H9 (cell line): ENCODE measurements around the gene CHCHD6. TPM values are rescaled to one million over a fixed set of nuclear protein-coding genes. Genes with fewer than 3 reads are reported as not detected.

Experiments used
- DNase-seq: peaks from one replicate; pipeline ENCODE4 v3.0.0-alpha.2; 2017
- H2AFZ ChIP-seq: one replicate; pipeline ENCODE4 v1.6.1; 2013; ENCODE audit warnings: mild to moderate bottlenecking, low read length, control low read depth, moderate library complexity
- H2AK5ac ChIP-seq: 2 replicates; pipeline ENCODE4 v1.6.1; 2013; ENCODE audit warnings: low read length, control low read depth, mixed read lengths; ENCODE audit not compliant: insufficient read length
- H2BK120ac ChIP-seq: one replicate; pipeline ENCODE4 v1.6.1; 2013; ENCODE audit warnings: low read depth, mild to moderate bottlenecking, low read length, control low read depth, inconsistent platforms; ENCODE audit not compliant: poor library complexity, severe bottlenecking
- H2BK12ac ChIP-seq: 2 replicates; pipeline ENCODE4 v1.6.1; 2013; ENCODE audit warnings: low read length, control low read depth, mixed read lengths, low read depth; ENCODE audit not compliant: insufficient read length
- H2BK15ac ChIP-seq: 2 replicates; pipeline ENCODE4 v1.6.1; 2013; ENCODE audit warnings: low read depth, low read length, control low read depth
- H2BK20ac ChIP-seq: one replicate; pipeline ENCODE4 v1.6.1; 2013; ENCODE audit warnings: low read depth, mild to moderate bottlenecking, low read length, control low read depth, inconsistent platforms; ENCODE audit not compliant: poor library complexity, severe bottlenecking
- H2BK5ac ChIP-seq: 2 replicates; pipeline ENCODE4 v1.6.1; 2013; ENCODE audit warnings: low read length, control low read depth, mixed read lengths; ENCODE audit not compliant: insufficient read length
- H3K14ac ChIP-seq: 2 replicates; pipeline ENCODE4 v1.6.1; 2013; ENCODE audit warnings: low read length, control low read depth; ENCODE audit not compliant: insufficient read depth
- H3K18ac ChIP-seq: 2 replicates; pipeline ENCODE4 v1.6.1; 2013; ENCODE audit warnings: low read depth, mild to moderate bottlenecking, mixed read lengths, low read length, control low read depth; ENCODE audit not compliant: insufficient read length
- H3K23ac ChIP-seq: 2 replicates; pipeline ENCODE4 v1.6.1; 2013; ENCODE audit warnings: low read length, control low read depth, mixed read lengths, low read depth; ENCODE audit not compliant: insufficient read length
- H3K23me2 ChIP-seq: 2 replicates; pipeline ENCODE4 v1.6.1; 2013; ENCODE audit warnings: low read depth, mild to moderate bottlenecking, mixed read lengths, low read length, control low read depth; ENCODE audit not compliant: insufficient read length, poor library complexity, severe bottlenecking
- H3K27ac ChIP-seq: 2 replicates; pipeline ENCODE4 v1.5.1; 2013; ENCODE audit warnings: low read length, control low read depth, mixed read lengths, low read depth; ENCODE audit not compliant: insufficient read length
- H3K27me3 ChIP-seq: 2 replicates; pipeline ENCODE4 v1.6.1; 2013; ENCODE audit warnings: low read length, control low read depth, inconsistent platforms; ENCODE audit not compliant: insufficient read depth
- H3K4ac ChIP-seq: 2 replicates; pipeline ENCODE4 v1.6.1; 2013; ENCODE audit warnings: low read depth, mild to moderate bottlenecking, control low read depth, inconsistent platforms, low read length, moderate library complexity
- H3K4me1 ChIP-seq: 2 replicates; pipeline ENCODE4 v1.6.1; 2013; ENCODE audit warnings: low read length, control low read depth, inconsistent platforms; ENCODE audit not compliant: insufficient read depth
- H3K4me2 ChIP-seq: 2 replicates; pipeline ENCODE4 v1.6.1; 2013; ENCODE audit warnings: low read length, control low read depth, mixed read lengths; ENCODE audit not compliant: insufficient read length, insufficient read depth
- H3K56ac ChIP-seq: 2 replicates; pipeline ENCODE4 v1.6.1; 2013; ENCODE audit warnings: low read depth, mild to moderate bottlenecking, mixed read lengths, low read length, control low read depth; ENCODE audit not compliant: insufficient read length
- H3K79me1 ChIP-seq: 2 replicates; pipeline ENCODE4 v1.6.1; 2013; ENCODE audit warnings: low read depth, mild to moderate bottlenecking, moderate library complexity, low read length, control low read depth, inconsistent platforms; ENCODE audit not compliant: insufficient read depth, poor library complexity, severe bottlenecking
- H3K79me2 ChIP-seq: 2 replicates; pipeline ENCODE4 v1.6.1; 2013; ENCODE audit warnings: low read length, control low read depth, inconsistent platforms; ENCODE audit not compliant: insufficient read depth
- H3K9ac ChIP-seq: 2 replicates; pipeline ENCODE4 v1.6.1; 2013; ENCODE audit warnings: low read length, control low read depth, mixed read lengths; ENCODE audit not compliant: insufficient read length; ENCODE audit errors: extremely low read depth
- H3K9me3 ChIP-seq: one replicate; pipeline ENCODE4 v1.6.1; 2013; ENCODE audit warnings: low read depth, low read length, inconsistent platforms; ENCODE audit not compliant: control insufficient read depth
- H3T11ph ChIP-seq: one replicate; pipeline ENCODE4 v1.6.1; 2013; ENCODE audit warnings: mild to moderate bottlenecking, low read length, control low read depth, inconsistent platforms
- H4K20me1 ChIP-seq: one replicate; pipeline ENCODE4 v1.6.1; 2013; ENCODE audit not compliant: control insufficient read depth, insufficient read length, insufficient read depth
- H4K5ac ChIP-seq: 2 replicates; pipeline ENCODE4 v1.6.1; 2013; ENCODE audit warnings: low read depth, mild to moderate bottlenecking, mixed read lengths, low read length, control low read depth; ENCODE audit not compliant: insufficient read length
- H4K8ac ChIP-seq: replicated peaks from 2 replicates; pipeline ENCODE4 v1.6.1; 2013; ENCODE audit warnings: low read length, control low read depth, mixed read lengths, low read depth; ENCODE audit not compliant: insufficient read length
- H4K91ac ChIP-seq: 2 replicates; pipeline ENCODE4 v1.6.1; 2013; ENCODE audit warnings: low read depth, mild to moderate bottlenecking, moderate library complexity, mixed read lengths, low read length, control low read depth; ENCODE audit not compliant: insufficient read length
- H3K27ac Mint-ChIP-seq, 3 experiments: 2 replicates in 2 of 3; 3 replicates in 1 of 3; pipeline ENCODE4 v1.8.0; 2020 to 2021; ENCODE audit warnings: mixed read lengths in 3 of 3, mild to moderate bottlenecking in 1 of 3, moderate library complexity in 1 of 3
- H3K27me3 Mint-ChIP-seq: 2 replicates; pipeline ENCODE4 v1.8.0; 2021; ENCODE audit warnings: low read depth, mild to moderate bottlenecking, moderate library complexity, mixed read lengths
- H3K36me3 Mint-ChIP-seq, 3 experiments: 2 replicates in 2 of 3; 3 replicates in 1 of 3; pipeline ENCODE4 v1.8.0; 2020 to 2021; ENCODE audit warnings: low read depth in 3 of 3, mixed read lengths in 3 of 3; ENCODE audit not compliant: insufficient read depth in 1 of 3
- H3K4me1 Mint-ChIP-seq, 2 experiments: 2 replicates each; pipeline ENCODE4 v1.8.0; 2020; ENCODE audit warnings: mixed read lengths in 2 of 2
- H3K4me3 Mint-ChIP-seq, 2 experiments: 2 replicates in 1 of 2; 3 replicates in 1 of 2; pipeline ENCODE4 v1.8.0; 2020 to 2021; ENCODE audit warnings: mild to moderate bottlenecking in 2 of 2, mixed read lengths in 2 of 2, moderate library complexity in 1 of 2
- H3K9me3 Mint-ChIP-seq, 2 experiments: 2 replicates in 1 of 2; 3 replicates in 1 of 2; pipeline ENCODE4 v1.8.0; 2020; ENCODE audit warnings: mild to moderate bottlenecking in 2 of 2, mixed read lengths in 2 of 2, moderate library complexity in 1 of 2
- WGBS: extraction: QIAGEN DNeasy Blood & Tissue Kit; methylation state at CpG from one replicate; pipeline ENCODE4 v1.1.7; 2013; ENCODE audit warnings: missing lambda C conversion rate, low lambda C conversion rate, mixed read lengths; ENCODE audit not compliant: insufficient read length; ENCODE audit errors: extremely low coverage; 5-methylcytosine and 5-hydroxymethylcytosine counted together
- total RNA-seq: library from RNA; stranded (reverse); gene quantifications from 2 replicates; pipeline ENCODE4 v1.2.1, GENCODE V29; 2021
- TF ChIP-seq, protein P1 (sequence below): fragments of 200-600 bp; sonication (generic); conservative IDR thresholded peaks from 3 replicates; pipeline ENCODE4 v1.8.0; 2021; ENCODE audit warnings: antibody characterized with exemption, mild to moderate bottlenecking

CHCHD6 gene
- total RNA-seq, 1 experiment from 2014 or later: 34.2 TPM

DNA sequence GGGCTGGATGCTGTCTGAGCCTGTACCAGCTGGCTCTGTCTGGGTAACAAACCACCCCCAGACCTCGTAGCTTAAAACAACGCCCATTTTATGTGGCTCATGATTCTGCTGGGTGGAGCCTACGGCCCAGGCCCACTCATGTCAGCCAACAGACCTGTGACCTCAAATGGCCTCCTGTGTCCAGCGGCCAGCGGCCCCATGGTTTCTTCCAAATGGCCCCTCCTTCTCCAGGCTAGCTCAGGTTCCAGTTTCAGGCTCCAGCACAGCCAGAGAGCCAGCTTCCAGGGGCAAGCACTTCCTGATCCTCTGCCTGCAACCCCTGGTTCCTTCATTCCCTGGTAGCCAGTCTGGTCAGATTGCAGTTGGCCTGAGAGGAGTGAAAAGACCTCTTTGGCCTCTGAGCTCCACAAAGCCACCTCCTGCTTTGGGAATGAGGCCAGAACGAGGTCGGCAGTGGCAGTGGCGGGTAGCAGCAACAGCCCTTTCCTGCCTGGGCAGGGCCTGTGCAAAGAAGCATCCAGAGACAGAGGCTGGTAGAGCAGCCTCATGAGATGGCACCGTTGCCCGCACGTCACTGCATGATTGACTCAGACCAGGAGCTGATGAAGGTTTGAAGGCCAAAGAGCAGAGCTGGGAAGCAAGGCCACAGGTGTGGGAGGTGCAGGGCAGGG is 257.9 kb downstream of the CHCHD6 start:
- no peak overlapping the region for H2AK5ac ChIP-seq
- no peak overlapping the region for H3K4me3 Mint-ChIP-seq
- H3K4me2 ChIP-seq: no peak overlapping the region
- H3K23me2 ChIP-seq: no peaks in the 10 kb centered on the region
- no peak overlapping the region; a peak in 1 of 7 replicates for H3K27ac Mint-ChIP-seq
- no peak overlapping the region for H3K9ac ChIP-seq
- H4K5ac ChIP-seq: no peak overlapping the region
- H2BK20ac ChIP-seq: no peak overlapping the region
- no peaks in the 10 kb centered on the region for H3K9me3 ChIP-seq
- no peak overlapping the region for H3T11ph ChIP-seq
- H3K4me1 ChIP-seq: no peaks in the 10 kb centered on the region
- TF ChIP-seq, protein P1, sequence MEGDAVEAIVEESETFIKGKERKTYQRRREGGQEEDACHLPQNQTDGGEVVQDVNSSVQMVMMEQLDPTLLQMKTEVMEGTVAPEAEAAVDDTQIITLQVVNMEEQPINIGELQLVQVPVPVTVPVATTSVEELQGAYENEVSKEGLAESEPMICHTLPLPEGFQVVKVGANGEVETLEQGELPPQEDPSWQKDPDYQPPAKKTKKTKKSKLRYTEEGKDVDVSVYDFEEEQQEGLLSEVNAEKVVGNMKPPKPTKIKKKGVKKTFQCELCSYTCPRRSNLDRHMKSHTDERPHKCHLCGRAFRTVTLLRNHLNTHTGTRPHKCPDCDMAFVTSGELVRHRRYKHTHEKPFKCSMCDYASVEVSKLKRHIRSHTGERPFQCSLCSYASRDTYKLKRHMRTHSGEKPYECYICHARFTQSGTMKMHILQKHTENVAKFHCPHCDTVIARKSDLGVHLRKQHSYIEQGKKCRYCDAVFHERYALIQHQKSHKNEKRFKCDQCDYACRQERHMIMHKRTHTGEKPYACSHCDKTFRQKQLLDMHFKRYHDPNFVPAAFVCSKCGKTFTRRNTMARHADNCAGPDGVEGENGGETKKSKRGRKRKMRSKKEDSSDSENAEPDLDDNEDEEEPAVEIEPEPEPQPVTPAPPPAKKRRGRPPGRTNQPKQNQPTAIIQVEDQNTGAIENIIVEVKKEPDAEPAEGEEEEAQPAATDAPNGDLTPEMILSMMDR: no peak
- H4K8ac ChIP-seq: no peak overlapping the region
- H3K9me3 Mint-ChIP-seq: no peaks in the 10 kb centered on the region
- H3K56ac ChIP-seq: no peak overlapping the region
- no peak overlapping the region for H4K91ac ChIP-seq
- no peak overlapping the region for H3K4ac ChIP-seq
- no peaks in the 10 kb centered on the region; a peak in 1 of 7 replicates for H3K36me3 Mint-ChIP-seq
- H3K18ac ChIP-seq: no peak overlapping the region
- H4K20me1 ChIP-seq: no peaks in the 10 kb centered on the region
- no peak overlapping the region for H3K23ac ChIP-seq
- H3K4me1 Mint-ChIP-seq: peaks cover 23 to 26% of the 10 kb centered on the region in 2 experiments
- H2BK12ac ChIP-seq: no peak overlapping the region
- no peaks in the 10 kb centered on the region for H3K79me1 ChIP-seq
- DNase-seq: no peak
- no peak overlapping the region for H2BK15ac ChIP-seq
- no peak overlapping the region; the same call in 1 of the 2 replicates for H3K14ac ChIP-seq
- no peaks in the 10 kb centered on the region for H3K27me3 ChIP-seq
- H3K27ac ChIP-seq: no peak overlapping the region
- no peak overlapping the region for H2BK120ac ChIP-seq
- H3K79me2 ChIP-seq: no peaks in the 10 kb centered on the region
- H2BK5ac ChIP-seq: no peak overlapping the region
- WGBS: no CpG with 5 or more reads among the region's 11 CpGs
- H3K27me3 Mint-ChIP-seq: no peaks in the 10 kb centered on the region
- no peak overlapping the region for H2AFZ ChIP-seq
